ENCODE results near the gene DNAJC15. TPM values are rescaled to one million over a fixed set of nuclear protein-coding genes. Genes with fewer than 3 reads are reported as not detected.
"Not testable (repeated sequence)": the region's sequence is repeated elsewhere in the genome, so short reads cannot be mapped to it uniquely, and the experiment has no call there.

The DNAJC15 gene
- total RNA-seq, 1 donor from 2014 or later = 4.7 TPM

- TF ChIP-seq CTCF (IDR thresholded peaks at IDR 0.05) (no peak), POLR2AphosphoS5 (IDR thresholded peaks at IDR 0.05; ENCODE audit: insufficient read depth in 1 of 2, low read depth in 1 of 2) (no peak), POLR2A (IDR thresholded peaks at IDR 0.05) (no peak)
- intact Hi-C loops (cut with DNase I) = no loop called here
- H3K9me3 ChIP-seq = no peaks in the 10 kb centered on the region
- H3K27me3 ChIP-seq = no peaks in the 10 kb centered on the region
- DNase-seq (ENCODE audit: extremely low spot score in 2 of 2) = no peak
- H3K4me3 ChIP-seq = no peak overlapping the region
- no peak overlapping the region for H3K27ac ChIP-seq
- peaks cover 13% of the 10 kb centered on the region for H3K4me1 ChIP-seq
- H3K36me3 ChIP-seq = no peaks in the 10 kb centered on the region
These were observed 39.4 kb upstream of the DNAJC15 start for GRCh38 chr13:42984026-42984425.

GRCh38 chr13:42984691-42985090, 38.7 kb upstream of the DNAJC15 start:
- Histone ChIP-seq H3K27ac (no peak overlapping the region), H3K36me3 (no peaks in the 10 kb centered on the region), H3K4me1 (peaks cover 13% of the 10 kb centered on the region), H3K27me3 (no peaks in the 10 kb centered on the region), H3K4me3 (no peak overlapping the region), H3K9me3 (no peaks in the 10 kb centered on the region)
- TF ChIP-seq POLR2A (IDR thresholded peaks at IDR 0.05) = no peak
- no peak for TF ChIP-seq POLR2AphosphoS5 (IDR thresholded peaks at IDR 0.05; ENCODE audit: insufficient read depth in 1 of 2, low read depth in 1 of 2)
- intact Hi-C loops (cut with DNase I) = no loop called here
- DNase-seq (ENCODE audit: extremely low spot score in 2 of 2) = no peak

- peaks cover 21% of the 10 kb centered on the region for H3K4me1 ChIP-seq
- no peaks in the 10 kb centered on the region for H3K36me3 ChIP-seq
- H3K4me3 ChIP-seq = no peak overlapping the region
- TF ChIP-seq POLR2A (IDR thresholded peaks at IDR 0.05) (no peak), CTCF (IDR thresholded peaks at IDR 0.05) (no peak), POLR2AphosphoS5 (IDR thresholded peaks at IDR 0.05; ENCODE audit: insufficient read depth in 1 of 2, low read depth in 1 of 2) (no peak)
- no peaks in the 10 kb centered on the region for H3K27me3 ChIP-seq
- H3K9me3 ChIP-seq = no peaks in the 10 kb centered on the region
- intact Hi-C loops (cut with DNase I) = no loop called here
- peak overlapping the region; percentile 66 for H3K27ac ChIP-seq
- DNase-seq (ENCODE audit: extremely low spot score in 2 of 2) = peak in 1 of 2 donors; percentile 87
These were observed 37.8 kb upstream of the DNAJC15 start for GRCh38 chr13:42985312-42986175.

GRCh38 chr13:42986176-42986574, 37.2 kb upstream of the DNAJC15 start:
- Histone ChIP-seq H3K4me3 (no peak overlapping the region), H3K9me3 (no peaks in the 10 kb centered on the region), H3K36me3 (no peaks in the 10 kb centered on the region), H3K27ac (peak overlapping the region; percentile 66), H3K27me3 (no peaks in the 10 kb centered on the region), H3K4me1 (peaks cover 27% of the 10 kb centered on the region)
- no peak for DNase-seq (ENCODE audit: extremely low spot score in 2 of 2)
- TF ChIP-seq POLR2AphosphoS5 (IDR thresholded peaks at IDR 0.05; ENCODE audit: insufficient read depth in 1 of 2, low read depth in 1 of 2) (no peak), POLR2A (IDR thresholded peaks at IDR 0.05) (no peak), CTCF (IDR thresholded peaks at IDR 0.05) (no peak)
- intact Hi-C loops (cut with DNase I) = no loop called here

GRCh38 chr13:42990291-42991232, 32.8 kb upstream of the DNAJC15 start:
- H3K4me3 ChIP-seq = peak overlapping the region; percentile 70 to 82
- intact Hi-C loops (cut with DNase I) = no loop called here
- no peaks in the 10 kb centered on the region for H3K36me3 ChIP-seq
- no peak for TF ChIP-seq POLR2AphosphoS5 (IDR thresholded peaks at IDR 0.05; ENCODE audit: insufficient read depth in 1 of 2, low read depth in 1 of 2)
- no peak for TF ChIP-seq CTCF (IDR thresholded peaks at IDR 0.05)
- TF ChIP-seq POLR2A (IDR thresholded peaks at IDR 0.05) = no peak
- no peaks in the 10 kb centered on the region for H3K9me3 ChIP-seq
- H3K4me1 ChIP-seq = peaks cover 28% of the 10 kb centered on the region
- peak overlapping the region; percentile 90 for H3K27ac ChIP-seq
- H3K27me3 ChIP-seq = no peaks in the 10 kb centered on the region
- peak in 1 of 2 donors; percentile 27 for DNase-seq (ENCODE audit: extremely low spot score in 2 of 2)

GRCh38 chr13:42991233-42991897, 32.0 kb upstream of the DNAJC15 start:
- H3K27me3 ChIP-seq; DNase-seq (ENCODE audit: extremely low spot score in 2 of 2); intact Hi-C loops (cut with DNase I); H3K9me3 ChIP-seq; H3K36me3 ChIP-seq: not testable (repeated sequence)
- Histone ChIP-seq H3K27ac (peak overlapping the region; percentile 90), H3K4me1 (peaks cover 21% of the 10 kb centered on the region), H3K4me3 (peak overlapping the region; percentile 70 to 82)
